HG02884 (cell line): Measurements from ENCODE around the gene AADACL4.
"Not testable (repeated sequence)": the region's sequence is repeated elsewhere in the genome, so short reads cannot be mapped to it uniquely, and the experiment has no call there.

Source experiments
- ATAC-seq: cut with Tn5 transposase; IDR thresholded peaks from one replicate; pipeline ENCODE4 v1.9.1; 2021; ENCODE audit warnings: mild to moderate bottlenecking, moderate library complexity; ENCODE audit not compliant: unreplicated experiment

The AADACL4 gene

DNA sequence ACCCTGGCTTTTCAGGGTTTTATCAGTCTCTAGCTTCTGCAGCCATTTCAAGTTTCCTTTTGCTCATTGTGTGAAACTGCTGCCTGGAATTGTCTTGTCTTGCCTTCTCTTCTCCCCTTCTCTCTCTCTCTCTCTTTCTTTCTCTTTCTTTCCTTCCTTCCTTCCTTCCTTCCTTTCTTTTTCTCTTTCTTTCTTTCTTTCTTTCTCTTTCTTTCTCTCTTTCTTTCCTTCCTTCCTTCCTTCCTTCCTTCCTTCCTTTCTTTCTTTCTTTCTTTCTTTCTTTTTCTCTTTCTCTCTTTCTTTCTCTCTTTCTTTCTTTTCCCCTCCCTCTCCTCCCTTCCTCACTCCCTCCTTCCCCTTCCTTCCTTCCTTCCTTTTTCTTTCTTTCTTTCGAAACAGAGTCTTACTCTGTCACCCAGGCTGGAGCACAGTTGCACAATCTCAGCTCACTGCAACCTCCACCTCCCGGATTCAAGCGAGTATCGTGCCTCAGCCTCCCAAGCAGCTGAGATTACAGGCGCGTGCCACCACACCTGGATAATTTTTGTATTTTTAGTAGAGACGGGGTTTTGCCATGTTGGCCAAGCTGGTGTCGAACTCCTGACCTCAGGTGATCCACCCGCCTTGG lies 14.1 kb downstream of the AADACL4 start:
- not testable (repeated sequence) for ATAC-seq

DNA sequence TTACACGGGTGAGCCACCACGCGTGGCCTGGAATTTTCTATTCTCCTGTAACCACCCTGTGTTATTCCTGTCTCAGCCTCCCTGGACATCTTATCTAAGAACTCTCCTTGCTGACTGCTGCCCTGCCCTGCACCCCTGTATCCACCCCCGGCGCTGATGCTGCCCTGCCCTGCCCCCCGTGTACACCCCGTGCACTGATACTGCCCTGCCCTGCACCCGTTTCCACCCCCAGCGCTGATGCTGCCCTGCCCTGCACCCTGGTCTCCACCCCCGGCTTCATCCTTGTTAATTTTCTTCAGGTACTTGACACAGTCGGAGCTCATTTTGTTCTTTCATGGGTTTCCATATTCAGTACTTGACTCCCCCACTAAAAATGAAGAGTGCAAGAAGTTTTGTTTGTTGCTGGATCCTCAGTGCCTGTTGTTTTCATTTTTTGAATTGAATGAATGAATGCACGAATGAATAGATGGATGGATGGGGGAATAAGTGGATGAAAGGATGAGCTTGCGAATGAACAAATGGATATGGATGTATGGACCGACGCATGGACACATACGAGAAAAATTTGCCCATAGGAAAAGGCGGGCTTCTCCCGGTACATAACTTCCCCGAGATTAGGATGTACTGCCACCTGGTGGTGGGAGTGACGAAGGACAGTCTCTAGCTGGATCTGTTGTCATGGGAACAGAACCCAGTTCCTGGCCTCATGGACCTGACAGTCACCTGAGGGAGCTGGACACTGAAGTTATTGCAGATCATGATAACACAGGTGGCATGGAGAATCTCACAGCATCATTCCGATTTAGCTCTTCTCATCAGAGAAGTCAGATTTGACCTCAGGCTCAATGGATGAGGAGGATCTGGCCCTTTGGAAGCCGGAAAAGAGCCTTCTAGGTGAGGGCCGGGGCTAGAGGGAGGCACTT lies 14.9 kb downstream of the AADACL4 start:
- ATAC-seq = no peak

- no peak for ATAC-seq
Measured at GRCh38 chr1:12661606-12662219, 17.8 kb downstream of the AADACL4 start.

- ATAC-seq = no peak
Measured at GRCh38 chr1:12662556-12662955, 18.7 kb downstream of the AADACL4 start.

DNA sequence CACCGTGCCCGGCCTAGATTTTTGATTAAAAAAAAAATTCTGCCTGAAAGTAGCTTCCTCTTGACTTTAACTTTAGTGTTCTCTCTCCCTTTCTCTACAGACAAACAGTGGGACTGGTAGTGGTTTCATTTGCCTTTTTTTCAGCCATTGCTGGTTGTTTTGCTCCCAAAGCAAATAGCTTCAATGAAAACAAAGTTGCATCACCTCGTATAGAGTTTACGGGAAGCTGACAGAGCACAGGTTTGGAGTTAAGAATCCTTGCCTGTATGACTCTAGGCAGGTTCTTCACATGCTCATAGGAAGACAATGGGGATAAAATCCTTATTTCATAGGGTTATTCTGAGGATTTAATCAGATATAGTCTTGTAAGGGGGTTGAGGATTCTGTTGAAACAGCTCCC lies 21.6 kb downstream of the AADACL4 start:
- no peak for ATAC-seq

DNA sequence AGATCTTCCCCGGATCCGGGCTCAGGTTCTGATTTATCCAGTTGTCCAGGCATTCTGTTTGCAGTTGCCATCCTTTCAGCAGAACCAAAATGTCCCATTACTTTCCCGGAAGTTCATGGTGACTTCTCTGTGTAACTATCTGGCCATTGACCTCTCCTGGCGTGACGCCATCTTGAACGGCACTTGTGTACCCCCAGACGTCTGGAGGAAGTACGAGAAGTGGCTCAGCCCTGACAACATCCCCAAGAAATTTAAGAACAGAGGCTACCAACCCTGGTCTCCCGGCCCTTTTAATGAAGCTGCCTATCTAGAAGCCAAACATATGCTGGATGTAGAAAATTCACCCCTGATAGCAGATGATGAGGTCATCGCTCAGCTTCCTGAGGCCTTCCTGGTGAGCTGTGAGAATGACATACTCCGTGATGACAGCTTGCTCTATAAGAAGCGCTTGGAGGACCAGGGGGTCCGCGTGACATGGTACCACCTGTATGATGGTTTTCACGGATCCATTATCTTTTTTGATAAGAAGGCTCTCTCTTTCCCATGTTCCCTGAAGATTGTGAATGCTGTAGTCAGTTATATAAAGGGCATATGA lies 22.4 kb downstream of the AADACL4 start:
- ATAC-seq = no peak

DNA sequence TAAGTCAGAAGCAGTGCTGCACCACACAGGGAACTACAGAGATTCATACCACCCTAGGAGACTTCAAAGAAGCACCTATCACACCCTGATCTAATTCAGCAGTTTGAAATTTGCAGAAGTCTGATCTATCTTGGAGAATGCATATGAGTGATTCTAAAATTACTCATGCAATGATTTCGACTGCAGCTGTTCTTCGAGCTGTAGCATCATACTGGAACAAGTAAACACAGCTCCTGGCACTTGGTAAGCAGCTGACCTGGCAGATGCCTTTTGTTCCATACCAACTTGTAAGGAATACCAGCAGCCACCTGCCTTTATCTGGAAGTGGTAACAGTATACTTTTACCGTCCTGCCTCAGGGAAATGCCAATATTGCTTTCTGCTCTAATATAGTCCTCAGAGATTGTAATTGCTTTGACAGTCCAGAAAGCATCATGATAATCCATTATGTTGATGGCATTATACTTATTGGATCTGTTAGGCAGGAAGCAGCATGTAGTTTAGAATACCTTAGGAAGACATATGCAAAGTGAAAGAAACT lies 25.7 kb downstream of the AADACL4 start:
- no peak for ATAC-seq

DNA sequence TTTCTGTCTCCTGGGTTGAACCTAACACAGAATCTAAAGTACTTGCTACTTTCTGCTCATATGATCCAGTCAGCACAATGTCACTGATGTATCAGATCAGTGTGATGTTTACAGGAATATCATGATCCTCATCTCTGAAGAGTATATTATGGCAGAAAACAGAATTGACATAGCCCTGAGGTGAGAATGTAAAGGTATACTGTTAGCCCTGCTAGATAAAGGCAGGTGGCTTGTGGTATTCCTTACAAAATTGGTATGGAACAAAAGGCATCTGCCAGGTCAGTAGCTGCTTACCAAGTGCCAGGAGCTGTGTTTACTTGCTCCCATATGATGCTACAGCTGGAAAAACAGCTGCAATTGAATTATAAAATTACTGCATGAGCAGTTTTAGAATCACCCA lies 30.5 kb downstream of the AADACL4 start:
- no peak for ATAC-seq

- ATAC-seq = not testable (repeated sequence)
Measured at GRCh38 chr1:12676122-12676521, 32.2 kb downstream of the AADACL4 start.

- no peak for ATAC-seq
Measured at GRCh38 chr1:12677565-12677964, 33.7 kb downstream of the AADACL4 start.

- ATAC-seq = no peak
Measured at GRCh38 chr1:12678350-12678749, 34.5 kb downstream of the AADACL4 start.

DNA sequence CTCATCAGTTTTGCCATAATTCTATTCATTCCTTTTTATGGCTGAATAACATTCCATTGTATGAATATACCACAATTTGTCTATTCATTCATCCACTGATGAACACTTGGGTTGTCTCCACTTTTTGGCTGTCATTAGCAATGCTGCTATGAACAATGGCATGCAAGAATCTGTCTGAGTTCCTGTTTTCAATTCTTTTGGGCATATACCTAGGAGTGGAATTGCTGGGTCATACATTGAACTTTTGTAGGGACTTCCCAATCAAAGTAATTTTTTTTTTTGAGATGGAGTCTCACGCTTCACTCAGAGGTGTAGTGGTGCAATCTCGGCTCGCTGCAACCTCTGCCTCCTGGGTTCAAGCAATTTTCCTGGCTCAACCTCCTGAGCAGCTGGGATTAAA lies 34.9 kb downstream of the AADACL4 start:
- ATAC-seq = no peak

DNA sequence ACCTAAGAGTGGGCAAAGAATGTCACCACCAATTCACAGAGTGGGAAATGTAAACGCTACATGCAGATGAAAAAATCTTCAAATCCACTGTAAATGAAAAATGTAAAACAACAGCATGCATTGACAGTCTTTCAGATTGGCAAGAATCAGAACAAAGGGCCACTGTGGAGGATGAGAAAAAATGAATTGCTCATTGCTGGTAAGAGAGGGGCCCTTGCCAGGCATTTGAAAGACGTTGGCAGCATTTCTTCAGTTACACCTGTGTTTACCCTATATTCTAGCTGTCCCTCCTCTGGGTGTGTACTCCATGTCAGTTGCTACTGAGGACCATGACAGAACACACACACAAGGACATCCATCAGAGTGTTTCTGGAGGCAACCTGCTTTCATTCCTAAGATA lies 46.3 kb downstream of the AADACL4 start:
- no peak for ATAC-seq

DNA sequence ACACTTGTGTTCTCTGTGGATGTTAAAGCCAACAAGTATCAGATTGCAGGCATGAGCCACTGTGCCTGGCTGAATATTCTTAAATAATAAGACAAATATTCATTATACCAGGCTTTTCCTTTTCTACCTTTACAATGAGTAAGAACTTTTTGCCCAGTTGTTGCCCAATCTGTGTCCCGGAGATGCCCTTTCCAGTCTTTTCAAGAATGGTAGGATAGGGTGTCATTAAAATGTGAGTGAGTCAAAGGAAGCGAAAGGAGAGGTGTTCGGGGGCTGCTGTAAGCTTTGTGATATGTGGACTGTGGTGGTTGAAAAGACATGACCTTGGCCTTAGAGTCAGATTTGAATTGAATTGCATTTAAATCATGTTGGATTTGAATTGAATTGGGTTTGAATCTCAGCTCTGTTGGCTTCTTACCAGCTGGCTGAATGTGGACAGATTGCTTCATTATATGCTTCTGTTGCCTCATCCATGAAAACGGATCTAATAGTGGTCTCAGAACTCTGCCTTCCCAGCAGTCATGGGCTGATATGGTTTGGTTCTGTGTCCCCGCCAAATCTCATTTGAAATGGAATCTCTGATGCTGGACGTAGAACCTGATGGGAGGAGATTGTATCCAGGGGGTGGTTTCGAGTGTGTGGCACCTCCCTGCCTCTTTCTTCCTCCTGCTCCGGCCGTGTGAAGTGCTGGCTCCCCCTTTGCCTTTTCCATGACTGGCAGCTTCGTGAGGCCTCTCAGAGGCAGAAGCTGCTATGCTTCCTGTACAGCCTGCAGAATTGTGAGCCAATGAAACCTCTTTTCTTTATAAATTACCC lies 49.3 kb downstream of the AADACL4 start:
- ATAC-seq = no peak

- ATAC-seq = no peak
Measured at GRCh38 chr1:12696658-12697057, 52.8 kb downstream of the AADACL4 start.

DNA sequence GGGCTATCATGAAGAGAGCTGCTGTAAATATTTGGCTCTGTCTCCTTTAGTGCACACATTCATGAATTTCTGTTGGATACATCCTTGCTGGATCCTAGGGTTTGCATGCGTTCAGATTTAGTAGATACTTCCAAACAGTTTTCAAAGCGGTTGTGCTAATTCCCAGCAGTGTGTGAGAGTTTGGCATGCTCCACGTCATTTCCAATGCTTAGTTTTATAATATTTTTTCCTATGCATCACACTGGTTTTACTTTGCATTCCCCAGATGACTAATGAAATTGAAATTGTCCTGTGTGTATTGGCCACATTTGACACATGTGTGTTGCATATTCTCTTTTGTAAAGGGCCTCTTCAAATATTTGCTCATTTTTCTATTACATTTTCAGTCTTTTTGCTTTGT lies 53.5 kb downstream of the AADACL4 start:
- no peak for ATAC-seq

DNA sequence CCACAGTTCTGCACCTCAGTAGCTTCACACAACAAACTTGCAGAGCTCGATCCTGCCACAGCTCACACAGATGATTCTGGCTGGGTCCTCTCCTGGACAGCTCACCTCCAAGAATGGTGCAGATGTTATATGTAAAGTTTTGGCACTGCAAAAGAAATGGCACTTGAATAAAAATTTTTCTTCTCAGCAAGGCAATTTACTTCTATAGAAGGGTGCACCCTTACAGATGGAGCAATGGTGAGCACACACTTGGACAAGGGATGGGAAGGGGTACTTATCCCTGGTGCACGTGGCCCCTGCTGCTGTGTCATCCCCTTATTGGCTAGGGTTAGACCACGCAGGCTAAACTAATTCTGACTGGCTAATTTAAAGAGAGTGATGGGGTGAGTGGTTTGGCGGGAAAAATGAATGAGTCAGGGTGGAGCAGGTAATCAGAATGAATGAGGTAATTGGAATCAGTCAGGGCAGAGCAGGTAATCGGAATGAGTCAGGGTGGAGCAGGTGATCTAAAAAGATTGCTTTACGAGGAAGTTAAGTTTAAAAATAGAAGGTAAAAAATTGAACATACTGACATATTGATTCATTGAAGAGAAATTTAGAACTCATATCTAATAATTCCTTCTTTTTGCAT lies 60.1 kb downstream of the AADACL4 start:
- ATAC-seq = no peak

- ATAC-seq = no peak
Measured at GRCh38 chr1:12706061-12706460, 62.2 kb downstream of the AADACL4 start.

GRCh38 chr1:12708396-12709090 lies 64.7 kb downstream of the AADACL4 start:
- no peak for ATAC-seq
